HG03108 (cell line): ENCODE results near the gene APOC1.
"Not testable (repeated sequence)": the region's sequence is repeated elsewhere in the genome, so short reads cannot be mapped to it uniquely, and the experiment has no call there.

ENCODE experiments used
- ATAC-seq: cut with Tn5 transposase; IDR thresholded peaks from one replicate; pipeline ENCODE4 v1.9.1; 2021; ENCODE audit warnings: moderate library complexity; ENCODE audit not compliant: unreplicated experiment

Gene APOC1

GRCh38 chr19:44914433-44915206 lies at the start of gene APOC1:
TSS of gene APOC1 (plus strand) at chr19:44914608. CDS start at chr19:44914892, 284 bp downstream.
- peak; percentile 94 for ATAC-seq

DNA sequence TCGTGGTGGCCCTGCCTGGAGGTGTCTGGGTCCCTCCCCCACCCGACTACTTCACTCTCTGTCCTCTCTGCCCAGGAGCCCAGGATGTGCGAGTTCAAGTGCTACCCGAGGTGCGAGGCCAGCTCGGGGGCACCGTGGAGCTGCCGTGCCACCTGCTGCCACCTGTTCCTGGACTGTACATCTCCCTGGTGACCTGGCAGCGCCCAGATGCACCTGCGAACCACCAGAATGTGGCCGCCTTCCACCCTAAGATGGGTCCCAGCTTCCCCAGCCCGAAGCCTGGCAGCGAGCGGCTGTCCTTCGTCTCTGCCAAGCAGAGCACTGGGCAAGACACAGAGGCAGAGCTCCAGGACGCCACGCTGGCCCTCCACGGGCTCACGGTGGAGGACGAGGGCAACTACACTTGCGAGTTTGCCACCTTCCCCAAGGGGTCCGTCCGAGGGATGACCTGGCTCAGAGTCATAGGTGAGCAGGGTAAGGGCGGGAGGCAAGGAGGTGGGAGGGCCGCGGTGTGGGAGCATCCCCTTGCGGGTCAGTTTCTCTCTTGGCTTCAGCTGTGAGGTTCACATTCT lies 49.1 kb upstream of the APOC1 start:
- no peak for ATAC-seq

GRCh38 chr19:44866664-44867063 lies 47.7 kb upstream of the APOC1 start:
- no peak for ATAC-seq

DNA sequence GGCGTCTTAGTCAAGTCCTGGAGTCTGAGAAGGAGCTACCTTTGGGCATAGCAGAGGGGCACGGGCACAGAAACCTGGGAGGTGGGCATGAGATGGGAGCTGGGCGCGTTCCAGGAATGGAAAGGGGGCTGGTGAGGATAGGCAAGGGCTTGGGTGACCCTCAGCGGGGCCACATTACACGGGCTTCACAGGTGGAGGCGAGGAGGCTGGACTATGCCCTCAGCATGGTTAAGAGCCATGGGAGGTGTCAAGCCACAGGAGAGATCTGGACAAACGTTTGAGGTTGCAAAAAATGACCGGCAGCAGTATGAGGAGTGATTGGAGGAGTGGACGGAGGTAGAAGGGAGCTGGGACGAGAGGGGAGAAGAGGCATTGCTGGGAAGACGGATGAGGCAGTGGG lies 46.8 kb upstream of the APOC1 start:
- no peak for ATAC-seq

DNA sequence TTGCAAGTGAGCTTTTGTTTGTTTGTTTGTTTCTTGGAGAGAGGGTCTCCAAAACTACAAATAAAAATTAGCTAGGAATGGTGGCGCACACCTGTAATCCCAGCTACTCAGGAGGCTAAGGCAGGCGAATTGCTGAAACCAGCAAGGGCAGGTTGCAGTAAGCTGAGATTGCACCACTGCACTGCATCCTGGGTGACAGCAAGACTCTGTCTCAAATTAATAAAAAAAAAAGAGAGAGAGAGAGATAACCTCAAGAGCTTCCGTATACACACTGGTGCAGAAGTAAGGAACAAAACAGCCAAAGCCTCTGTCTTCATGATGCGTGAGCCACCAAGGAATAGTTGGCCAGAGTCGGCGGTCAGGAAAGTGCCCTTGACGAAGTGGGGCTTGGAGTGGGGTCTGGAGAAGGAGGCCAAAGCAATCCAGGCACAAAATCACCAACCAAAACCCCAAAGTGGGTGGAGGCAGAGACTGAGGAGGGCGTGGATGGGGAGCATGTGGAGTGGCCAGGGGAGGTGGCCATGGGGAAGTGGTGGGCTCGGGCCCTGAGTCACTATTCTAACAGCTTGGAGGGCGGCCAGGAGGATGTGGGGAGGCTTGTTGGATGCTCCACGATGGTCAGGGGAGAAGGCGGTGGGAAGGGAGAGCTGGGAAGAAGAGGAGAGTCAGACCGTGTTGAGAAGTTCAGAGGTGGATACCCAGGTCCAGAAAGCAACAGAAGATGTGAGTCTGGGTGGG lies 44.5 kb upstream of the APOC1 start:
- ATAC-seq, result no peak

DNA sequence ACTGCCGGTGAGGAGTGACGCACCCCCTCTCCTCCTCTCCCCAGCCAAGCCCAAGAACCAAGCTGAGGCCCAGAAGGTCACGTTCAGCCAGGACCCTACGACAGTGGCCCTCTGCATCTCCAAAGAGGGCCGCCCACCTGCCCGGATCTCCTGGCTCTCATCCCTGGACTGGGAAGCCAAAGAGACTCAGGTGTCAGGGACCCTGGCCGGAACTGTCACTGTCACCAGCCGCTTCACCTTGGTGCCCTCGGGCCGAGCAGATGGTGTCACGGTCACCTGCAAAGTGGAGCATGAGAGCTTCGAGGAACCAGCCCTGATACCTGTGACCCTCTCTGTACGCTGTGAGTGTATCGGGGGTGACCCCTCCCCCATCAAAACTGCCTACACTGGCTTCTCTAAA lies 42.6 kb upstream of the APOC1 start:
- no peak for ATAC-seq

GRCh38 chr19:44872661-44873060 lies 41.7 kb upstream of the APOC1 start:
- ATAC-seq, result no peak

- ATAC-seq, result no peak
Measured at GRCh38 chr19:44874317-44874716, 40.1 kb upstream of the APOC1 start.

DNA sequence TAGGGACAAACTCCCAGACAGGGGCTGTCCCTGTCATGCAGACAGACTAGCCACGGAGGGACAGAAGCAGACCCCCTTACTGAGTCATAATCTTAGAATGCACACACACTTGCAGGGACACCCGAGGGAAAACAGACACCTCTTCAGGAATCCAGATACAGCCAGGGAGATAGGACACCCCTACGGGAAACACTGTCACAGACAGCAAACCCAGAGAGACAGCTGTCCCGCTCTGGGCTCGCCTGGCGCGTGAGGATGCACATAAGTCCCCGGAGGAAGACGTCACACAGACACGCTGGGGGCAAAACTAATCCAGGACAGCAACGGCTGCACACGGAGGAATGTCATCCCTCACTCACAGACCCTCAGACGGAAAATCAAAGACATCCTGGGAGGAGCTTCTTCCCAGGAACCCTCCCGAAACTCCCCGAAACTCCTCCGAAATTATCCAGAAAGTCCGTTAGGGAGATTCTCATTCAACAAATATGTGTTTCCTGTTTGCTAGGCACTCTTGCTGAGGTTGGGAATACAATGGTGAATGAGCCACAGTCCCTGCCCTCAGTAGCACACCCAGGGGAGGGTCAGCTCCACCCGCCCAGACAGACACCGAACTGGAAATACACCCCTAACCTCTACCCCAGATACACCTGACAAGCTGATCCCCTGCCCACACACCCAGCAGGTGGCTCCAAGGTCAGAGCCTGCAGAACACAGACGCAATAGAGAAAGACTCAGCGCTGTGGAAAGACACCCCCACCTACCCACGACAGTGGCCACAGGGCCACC lies 38.5 kb upstream of the APOC1 start:
- ATAC-seq, result no peak

GRCh38 chr19:44876930-44877535 lies 37.4 kb upstream of the APOC1 start:
- ATAC-seq, result no peak

DNA sequence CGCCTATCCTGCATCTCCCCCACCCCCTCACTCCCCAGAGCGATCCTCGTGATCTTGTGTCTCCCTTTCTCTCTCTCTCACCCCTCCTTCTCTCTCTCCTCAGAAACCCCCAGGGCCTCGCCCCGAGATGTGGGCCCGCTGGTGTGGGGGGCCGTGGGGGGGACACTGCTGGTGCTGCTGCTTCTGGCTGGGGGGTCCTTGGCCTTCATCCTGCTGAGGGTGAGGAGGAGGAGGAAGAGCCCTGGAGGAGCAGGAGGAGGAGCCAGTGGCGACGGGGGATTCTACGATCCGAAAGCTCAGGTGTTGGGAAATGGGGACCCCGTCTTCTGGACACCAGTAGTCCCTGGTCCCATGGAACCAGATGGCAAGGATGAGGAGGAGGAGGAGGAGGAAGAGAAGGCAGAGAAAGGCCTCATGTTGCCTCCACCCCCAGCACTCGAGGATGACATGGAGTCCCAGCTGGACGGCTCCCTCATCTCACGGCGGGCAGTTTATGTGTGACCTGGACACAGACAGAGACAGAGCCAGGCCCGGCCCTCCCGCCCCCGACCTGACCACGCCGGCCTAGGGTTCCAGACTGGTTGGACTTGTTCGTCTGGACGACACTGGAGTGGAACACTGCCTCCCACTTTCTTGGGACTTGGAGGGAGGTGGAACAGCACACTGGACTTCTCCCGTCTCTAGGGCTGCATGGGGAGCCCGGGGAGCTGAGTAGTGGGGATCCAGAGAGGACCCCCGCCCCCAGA lies 36.1 kb upstream of the APOC1 start:
- no peak for ATAC-seq

DNA sequence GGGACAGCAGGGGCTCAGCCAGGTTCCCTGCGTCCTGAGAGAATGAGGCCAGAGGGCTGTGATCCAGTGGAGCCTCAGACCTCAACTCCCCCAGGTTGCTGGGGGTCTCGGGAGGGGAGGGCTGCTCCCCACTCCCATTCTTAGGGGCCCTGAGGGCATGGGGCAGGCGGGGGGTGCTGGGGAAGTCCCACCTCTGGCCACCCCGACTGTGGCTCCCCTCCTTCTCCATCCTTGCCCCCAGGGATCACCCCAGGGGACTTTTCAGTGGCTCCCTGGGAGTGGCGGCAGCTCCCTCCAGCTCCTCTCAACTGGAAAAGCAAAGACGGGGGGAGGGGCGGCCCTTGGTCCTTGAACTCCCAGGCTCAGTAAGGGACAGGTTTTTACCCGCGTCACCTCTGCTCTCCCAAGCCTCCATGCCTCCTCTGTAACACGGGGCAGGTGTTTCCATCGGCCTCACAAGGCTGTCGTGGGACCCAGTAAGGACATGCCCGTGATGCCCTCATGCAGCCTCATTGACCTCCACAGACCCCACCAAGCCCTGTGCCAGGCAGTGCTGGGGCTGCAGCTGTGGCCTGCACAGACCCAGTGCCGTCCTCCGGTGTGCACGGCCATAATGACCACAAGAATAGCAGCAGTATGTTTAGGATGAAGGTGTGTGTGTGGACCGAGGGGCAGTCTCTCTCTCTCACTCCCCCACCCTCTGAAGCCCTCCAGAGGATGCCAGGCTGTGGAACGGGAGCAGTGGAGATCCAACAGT lies 34.9 kb upstream of the APOC1 start:
- ATAC-seq, result no peak

DNA sequence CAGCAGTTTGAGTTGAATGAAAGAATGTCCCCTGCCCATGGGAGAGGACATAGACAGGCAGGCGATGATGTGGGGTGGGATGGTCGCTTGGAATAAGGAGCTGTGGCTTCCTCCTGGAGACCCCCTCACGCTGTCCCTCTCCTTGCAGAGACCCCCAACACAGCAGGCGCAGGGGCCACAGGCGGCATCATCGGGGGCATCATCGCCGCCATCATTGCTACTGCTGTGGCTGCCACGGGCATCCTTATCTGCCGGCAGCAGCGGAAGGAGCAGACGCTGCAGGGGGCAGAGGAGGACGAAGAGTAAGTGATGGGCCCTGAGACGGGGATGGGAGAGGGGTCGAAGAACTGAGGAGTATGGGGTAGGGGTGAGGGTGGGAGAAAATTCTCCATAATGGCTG lies 32.3 kb upstream of the APOC1 start:
- no peak for ATAC-seq

DNA sequence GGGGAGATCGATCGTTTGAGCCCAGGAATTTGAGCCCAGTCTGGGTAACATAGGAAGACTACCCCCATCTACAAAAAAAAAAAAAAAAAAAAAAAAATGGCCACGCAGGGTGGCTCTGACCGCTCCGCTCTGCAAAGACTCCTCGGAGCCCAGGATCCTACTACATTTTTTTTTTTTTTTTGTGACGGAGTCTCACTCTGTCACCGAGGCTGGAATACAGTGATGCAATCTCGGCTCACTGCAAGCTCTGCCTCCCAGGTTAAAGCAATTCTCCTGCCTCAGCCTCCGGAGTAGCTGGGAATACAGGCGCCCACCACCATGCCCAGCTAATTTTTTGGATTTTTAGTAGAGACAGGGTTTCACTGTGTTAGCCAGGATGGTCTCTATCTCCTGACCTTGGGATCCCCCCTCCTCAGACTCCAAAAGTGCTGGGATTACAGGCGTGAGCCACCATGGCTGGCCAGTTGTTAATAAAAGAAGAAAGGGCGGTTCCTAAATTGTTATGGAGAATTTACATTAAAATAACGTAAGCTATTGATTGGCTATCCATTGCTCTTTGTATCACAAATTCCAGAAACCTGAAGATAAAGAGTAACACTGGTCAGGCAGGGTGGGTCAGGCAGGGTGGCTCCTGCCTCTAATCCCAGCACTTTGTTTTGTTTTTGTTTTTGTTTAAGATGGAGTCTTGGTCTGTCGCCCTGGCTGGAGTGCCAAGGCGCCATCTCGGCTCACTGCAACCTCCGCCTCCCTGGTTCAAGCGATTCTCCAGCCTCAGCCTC lies 31.6 kb upstream of the APOC1 start:
- ATAC-seq, result not testable (repeated sequence)

DNA sequence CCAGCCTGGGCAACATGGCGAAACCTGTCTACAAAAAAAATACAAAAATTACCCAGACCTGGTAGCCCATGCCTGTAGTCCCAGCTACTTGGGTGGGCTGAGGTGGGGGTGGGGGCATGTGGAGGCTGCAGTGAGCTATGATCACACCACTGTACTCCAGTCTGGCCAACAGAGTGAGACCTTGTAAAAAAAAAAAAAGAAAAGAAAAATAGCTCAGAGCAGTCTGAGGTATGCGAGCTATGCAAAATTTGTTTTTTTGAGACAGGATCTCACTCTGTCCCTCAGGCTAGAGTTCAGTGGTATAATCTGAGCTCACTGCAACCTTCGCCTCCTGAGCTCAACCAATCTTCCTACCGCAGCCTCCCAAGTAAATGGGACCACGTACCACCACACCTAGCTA lies 30.5 kb upstream of the APOC1 start:
- ATAC-seq, result no peak

GRCh38 chr19:44884566-44884965 lies 29.8 kb upstream of the APOC1 start:
- ATAC-seq, result no peak

DNA sequence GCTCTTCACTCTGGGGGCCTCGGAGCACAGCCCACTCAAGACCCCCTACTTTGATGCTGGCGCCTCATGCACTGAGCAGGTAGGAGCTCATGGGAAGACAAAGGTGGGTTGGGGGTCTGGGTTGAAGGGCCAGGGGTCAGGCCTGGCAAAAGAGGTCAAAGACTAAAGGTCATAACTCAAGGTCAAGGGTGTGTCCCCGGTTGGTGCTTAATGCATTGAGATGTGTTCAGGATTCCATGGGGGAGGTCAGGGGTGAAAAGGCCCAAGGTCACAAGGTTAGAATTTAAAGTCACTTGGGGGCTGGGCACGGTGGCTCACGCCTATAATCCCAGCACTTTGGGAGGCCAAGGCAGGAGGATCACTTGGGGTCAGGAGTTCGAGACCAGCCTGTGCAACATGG lies 28.3 kb upstream of the APOC1 start:
- no peak for ATAC-seq

DNA sequence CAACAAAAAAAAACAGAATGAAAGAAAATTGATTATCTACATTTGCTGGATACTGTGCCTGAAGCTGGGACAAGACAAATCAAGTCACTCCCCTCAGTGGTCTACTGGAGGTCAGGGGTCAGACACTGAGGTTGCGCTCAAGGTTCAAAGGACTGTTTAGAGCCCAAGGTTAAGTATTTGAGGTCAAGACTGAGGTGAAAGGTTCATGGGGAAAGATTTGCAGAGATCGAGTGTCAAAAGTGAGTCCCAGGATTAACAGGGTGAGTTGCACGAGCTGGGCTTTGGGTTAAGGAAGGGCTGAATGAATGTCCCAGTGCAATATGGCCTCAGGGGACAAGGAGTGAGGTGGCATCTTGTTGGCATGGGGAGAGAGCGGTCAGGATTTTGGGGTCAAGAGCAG lies 26.8 kb upstream of the APOC1 start:
- no peak for ATAC-seq

- ATAC-seq, result not testable (repeated sequence)
Measured at GRCh38 chr19:44888335-44888734, 26.1 kb upstream of the APOC1 start.
